Measurements from ENCODE around the gene DEXI.

GRCh38 chr16:10988879-10989278 lies 46.6 kb upstream of the DEXI start:
- TF ChIP-seq CTCF (IDR thresholded peaks at IDR 0.05), result no peak
- no peak for TF ChIP-seq POLR2AphosphoS5 (IDR thresholded peaks at IDR 0.05)
- no peak for TF ChIP-seq POLR2A (IDR thresholded peaks at IDR 0.05)
